ENCODE measurements around the gene PRKCE.

Gene PRKCE

DNA sequence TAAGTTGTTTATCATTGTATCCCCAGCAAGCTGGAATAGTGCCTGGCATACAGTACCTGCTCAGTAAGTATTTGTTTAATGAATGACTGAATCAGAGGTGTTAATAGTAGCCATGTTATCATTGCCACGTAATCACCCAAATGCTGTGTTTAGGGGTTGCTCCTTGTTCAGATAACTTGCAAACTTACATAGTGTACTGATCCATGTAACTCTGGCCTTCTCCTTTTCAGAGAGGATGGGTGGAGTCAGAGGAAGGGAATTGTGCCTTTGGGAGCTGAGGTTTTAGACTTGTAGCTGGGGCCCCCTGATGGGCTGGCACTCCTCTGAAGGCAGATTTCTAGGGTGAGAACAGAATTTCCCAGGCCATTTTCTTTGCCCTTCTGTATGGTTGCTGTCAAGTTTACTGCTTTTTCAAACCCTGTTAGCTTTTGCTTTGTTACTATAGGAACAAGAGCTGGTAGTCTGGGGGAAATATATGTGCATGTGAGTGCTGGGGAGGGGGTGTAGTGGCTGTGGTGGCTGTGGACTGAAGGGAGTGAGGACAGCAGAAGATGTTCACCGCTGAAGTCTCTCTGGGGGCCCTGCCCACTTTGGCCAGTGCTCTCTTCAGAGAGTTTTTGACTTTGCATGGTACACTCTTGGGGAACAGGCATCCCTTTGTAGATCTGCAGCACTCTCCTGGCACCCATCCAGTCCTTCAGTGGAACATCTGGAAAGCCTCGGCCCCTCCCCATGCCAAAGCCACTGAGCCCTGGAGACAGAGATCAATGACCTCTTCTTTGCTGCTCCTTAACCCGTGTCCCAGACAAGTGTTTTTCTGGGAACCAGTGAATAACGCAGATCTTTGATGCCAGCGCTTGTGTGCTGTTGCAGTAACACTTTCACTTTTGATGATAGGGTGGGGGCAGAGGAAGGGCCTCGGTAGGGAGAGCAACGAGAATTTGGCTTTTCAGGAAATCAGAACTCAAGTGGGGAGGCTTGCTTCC lies 209.0 kb downstream of the PRKCE start:
- no peak for DNase-seq (ENCODE audit: low spot score)

DNA sequence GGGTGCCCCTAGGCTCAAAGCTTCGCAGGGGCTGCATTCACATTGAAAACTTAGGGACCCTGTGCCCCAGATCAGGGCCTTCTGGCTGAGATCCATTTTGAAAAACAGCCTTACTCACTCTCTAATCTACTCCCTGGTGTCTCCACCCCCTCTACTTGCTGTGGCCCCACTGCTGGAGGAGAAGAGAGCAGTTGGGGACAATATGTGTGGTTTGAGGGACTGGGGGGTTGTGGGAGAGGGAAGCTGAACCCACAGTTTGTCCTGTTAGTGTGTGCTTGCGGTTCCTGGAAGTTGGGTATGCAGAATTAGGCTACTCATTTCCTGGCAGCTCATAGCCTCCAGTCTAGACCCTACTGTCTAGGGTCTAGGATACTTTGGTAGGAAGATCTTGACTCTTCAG lies 211.4 kb downstream of the PRKCE start:
- no peak for DNase-seq (ENCODE audit: low spot score)

DNA sequence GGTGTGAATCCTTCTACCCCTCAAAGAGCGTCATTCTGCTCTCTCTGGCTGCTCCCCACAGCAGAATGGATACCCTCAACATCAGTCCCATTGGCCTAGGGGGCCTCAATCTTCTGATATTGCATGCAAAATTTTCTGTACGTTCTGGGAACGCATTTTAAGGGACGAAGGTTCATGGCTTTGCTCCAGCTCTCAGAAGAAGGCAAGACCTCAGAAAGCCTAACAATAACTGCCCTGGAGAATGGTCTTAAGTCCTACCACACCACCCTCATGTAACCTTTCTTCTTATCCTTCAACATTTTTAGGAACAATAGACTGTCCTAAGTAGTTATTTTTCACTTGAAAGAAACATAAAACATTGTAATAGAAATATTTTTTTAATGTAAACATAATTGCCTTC lies 212.6 kb downstream of the PRKCE start:
- no peak for DNase-seq (ENCODE audit: low spot score)

DNA sequence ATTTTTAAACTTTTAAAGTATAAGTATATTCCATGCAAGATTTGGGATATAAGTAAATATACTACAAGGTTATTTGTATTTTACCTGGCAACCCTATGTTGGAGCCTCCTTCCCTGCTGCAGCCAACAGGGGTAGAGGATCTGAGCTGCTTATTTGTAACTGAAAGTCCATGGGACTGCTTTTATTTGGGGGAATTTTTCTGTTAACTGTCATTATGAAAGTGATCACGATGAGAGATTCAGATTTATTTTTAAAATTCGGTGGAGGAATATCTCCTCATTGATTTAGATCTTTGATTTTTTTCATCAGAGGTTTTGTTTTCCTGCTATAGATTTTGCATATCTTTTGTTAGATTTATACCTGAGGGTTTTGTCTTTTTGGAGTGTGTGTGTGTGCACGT lies 215.9 kb downstream of the PRKCE start:
- no peak for DNase-seq (ENCODE audit: low spot score)

DNA sequence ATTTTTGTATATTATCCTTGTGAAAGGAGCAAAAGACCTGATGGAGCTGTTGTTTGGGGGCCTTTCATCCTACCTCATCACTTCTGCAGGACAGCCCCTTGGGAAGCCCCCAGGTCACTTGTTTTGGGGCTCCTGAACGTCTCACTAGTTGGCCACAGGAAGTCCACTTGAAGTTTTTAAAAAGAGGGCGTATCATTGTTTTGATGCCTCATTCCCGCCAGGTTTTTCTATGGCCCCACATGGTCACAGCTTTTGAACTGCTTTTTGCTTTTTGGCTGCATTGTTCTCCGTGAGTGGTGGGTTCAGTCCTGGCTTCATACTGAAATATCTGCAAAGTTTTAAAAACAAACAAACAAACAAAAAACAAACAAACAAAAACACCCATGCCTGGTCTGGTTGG lies 216.3 kb downstream of the PRKCE start:
- DNase-seq (ENCODE audit: low spot score) = no peak

DNA sequence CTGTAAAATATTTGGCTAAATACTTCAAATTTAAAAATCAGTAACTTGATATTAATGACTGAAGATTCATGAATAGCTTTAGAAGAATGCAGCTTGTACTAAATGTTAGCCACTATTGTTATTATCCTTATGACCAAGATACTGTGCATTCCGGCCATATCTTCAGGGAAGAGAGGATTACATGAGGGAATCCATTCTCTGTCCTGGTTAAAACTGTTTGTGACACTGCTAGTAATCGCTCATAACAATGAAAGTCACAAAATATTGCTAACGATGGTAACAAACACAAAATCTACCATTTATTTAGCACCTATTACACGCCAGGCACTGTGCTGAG lies 217.7 kb downstream of the PRKCE start:
- no peak for DNase-seq (ENCODE audit: low spot score)

DNA sequence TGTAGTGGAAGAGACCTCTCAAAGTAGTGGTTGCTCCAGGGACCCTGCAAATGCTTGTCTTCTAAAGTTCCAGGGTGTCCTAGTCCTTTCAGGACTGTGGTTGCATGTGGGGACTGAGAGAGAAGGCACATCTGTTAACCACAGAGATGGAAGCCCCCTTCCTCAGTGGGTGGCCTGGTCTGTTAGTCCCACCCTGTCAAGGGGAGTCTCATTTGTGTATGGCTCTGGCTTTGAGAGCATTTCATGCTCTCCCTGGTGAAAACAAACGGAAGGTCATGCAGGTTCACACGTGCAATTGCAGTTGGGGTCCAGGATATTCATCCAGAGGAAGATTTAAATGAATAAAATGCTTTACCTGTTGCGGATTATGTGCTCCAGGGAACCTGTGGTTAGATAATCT lies 219.6 kb downstream of the PRKCE start:
- no peak for DNase-seq (ENCODE audit: low spot score)

DNA sequence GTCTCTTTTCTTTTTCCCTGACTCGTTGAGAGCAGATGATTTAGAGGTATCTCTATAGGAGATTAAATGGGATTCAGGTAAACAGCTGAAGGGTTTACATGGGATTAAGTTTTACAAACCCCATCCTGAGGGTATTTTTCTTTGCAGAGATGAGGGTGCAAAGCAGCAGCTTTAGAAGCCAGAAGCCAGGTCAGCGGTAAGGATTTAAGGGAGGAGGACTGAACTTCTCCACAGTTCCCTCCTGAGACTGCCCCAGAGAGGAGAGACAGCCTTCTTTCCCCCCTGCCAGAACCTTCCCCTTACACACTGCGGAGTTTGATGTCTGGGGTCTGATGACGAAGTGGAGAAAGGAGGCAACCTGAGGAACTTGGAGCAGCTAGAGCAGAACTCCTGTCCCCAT lies 220.1 kb downstream of the PRKCE start:
- DNase-seq (ENCODE audit: low spot score) = no peak

DNA sequence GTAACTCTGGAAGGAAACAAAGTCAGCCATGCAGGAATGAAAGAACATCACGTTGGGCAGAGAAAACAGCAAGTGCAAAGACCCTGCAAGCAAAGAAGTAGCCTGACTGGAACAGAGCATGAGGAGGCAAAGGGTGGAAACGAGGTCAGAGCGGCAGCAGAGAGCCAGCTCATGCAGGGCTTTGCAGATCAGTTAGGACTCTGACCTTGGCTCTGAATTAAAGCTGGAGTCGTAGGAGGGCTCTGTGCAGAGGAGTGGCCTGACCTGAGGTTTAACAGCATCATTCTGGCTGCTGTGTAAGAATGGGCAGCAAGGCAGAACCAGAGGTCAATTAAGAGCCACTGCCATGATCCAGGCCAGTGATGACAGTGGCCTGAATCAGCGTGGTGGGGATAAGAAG lies 220.7 kb downstream of the PRKCE start:
- no peak for DNase-seq (ENCODE audit: low spot score)

DNA sequence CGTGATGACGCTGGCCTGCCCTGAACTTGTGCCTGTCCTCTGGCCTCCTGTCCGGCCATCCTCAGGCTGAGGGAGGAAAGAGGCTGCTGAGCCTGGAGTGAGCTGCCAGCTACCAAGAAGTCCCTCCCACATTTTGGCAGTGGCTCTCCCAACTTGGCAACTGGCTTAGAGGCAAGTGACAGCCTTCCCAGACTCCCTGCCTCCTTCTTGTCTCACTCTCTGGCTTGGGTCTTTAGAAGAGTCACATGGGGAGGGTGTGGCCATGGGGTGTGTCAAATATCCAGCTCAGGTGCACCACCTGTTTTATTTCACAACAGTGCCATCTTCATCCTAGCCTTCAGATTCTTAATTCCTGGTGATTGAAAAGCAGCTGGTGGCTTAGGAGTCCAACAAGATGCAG lies 222.9 kb downstream of the PRKCE start:
- DNase-seq (ENCODE audit: low spot score) = peak; percentile 88

DNA sequence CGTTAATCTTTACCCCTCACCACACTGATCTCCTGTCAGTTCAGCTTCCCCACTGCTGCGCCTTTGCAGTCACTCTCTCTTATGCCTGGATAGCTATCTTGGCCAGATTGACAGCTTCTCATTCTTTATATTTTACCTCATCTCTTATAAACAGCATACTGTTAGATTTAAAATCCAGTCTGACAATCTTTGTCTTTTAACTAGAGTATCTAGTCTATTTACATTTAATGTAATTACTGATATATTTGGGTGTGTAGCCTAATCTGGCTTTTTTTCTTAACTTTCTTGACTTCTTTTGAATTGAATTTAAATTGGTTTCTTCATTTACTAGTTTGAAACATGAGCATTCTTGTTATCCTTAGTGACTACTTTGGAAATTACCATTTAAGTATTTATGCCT lies 225.1 kb downstream of the PRKCE start:
- no peak for DNase-seq (ENCODE audit: low spot score)

DNA sequence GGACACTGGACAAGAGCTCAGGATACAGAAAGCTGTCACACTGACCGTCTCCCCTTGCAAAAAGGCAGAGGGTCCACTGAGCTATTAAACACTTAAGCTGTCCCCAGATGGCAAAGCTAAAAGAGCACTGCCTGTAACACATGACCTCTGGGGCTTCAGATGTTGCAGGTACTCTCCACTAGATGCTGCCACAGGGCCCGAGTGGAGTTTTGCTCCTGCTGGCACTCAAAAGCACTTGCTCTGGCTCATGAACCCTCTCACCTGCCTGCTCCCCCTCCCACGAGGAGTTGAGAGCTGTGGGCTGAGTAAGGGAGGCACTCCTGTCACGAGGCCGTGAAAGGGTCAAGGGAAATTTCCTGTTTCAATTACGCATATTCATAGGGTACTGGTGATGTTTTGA lies 227.9 kb downstream of the PRKCE start:
- no peak for DNase-seq (ENCODE audit: low spot score)

DNA sequence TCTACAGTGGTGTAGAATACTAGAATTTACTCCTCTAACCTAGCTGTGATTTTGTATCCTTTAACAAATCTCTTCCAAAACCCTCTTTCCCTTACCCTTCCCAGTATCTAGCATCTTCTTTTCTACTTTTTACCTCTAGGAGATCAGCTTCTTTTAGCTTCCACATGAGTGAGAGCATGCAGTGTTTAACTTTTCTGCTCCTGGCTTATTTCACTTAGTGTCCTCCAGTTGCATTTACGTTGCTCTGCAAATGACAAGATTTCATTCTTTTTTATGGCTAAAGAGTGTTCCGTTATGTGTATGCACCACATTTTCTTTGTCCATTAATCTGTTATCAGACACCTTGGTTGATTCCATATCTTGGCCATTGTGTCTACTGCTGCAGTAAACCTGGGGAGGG lies 228.5 kb downstream of the PRKCE start:
- DNase-seq (ENCODE audit: low spot score) = no peak

DNA sequence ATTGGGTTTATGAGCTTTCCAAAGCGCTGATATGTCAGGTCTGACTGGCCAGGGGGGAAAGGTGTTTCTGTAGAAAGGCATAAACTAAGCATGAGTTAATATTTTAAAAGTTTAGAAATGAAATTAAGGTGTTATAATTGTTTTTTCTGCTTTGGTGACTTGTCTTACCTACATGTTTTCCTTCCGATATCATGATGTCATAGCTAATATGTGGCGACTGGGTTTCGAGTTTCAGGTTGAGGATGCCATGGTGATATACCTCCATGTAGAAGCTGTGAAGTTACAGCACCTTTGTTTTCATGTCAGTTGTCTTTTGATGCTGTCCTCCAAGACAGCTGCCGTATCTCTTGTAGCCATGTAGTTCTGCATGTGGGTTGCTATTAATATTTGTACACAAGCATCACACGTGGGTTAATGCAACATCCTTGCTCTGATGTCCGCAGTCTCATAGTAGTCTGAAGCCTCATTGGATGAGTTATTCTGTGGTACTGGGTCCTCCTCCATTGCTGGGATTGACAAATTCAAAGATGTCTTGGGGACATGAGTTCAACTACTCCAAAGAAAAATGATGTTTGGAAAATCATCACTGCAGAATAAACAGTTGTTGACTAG lies 230.6 kb downstream of the PRKCE start:
- DNase-seq (ENCODE audit: low spot score) = no peak

DNA sequence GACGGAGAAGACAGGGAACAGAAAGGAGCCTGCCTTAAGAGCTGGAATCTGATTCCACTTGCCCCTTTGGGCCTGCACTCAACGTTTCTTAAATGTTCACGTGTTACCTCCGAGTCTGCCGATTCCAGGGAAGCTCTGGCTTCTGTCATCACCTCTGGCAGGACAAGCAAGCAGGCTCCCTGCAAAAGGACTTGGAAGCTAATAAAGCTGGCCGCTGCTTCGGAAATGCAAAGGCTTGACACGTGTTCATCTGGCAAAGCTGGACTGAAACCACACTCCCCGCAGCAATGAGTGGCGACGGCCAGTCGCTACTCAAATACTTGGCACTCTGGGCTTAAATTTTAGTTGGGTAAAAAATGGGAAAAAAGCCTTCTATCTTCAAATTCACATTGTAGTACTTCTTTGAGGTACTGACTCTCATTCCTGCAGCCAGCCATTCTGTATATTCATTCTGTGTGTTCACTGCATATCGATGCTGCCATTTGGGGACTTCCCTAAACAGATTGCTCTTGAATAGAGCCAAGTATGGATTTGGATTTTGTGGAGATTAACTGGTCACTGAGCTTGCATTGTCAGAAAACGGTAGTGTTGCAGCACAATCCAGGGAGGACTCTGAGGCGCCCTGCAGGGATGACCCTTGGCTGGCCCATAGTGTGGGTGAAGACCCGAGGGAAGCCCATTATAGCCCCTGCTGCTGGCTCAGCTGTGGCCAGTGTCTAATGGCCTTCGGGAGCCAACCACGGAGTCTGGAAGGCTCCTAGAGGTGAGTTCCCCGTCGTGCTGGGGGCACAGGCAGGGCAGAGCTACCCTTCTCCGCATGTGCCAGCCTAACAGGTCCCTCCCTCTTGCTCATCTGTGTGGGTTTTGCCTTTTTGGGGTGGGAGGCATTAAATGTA lies 231.5 kb downstream of the PRKCE start:
- peak; percentile 69 for DNase-seq (ENCODE audit: low spot score)

DNA sequence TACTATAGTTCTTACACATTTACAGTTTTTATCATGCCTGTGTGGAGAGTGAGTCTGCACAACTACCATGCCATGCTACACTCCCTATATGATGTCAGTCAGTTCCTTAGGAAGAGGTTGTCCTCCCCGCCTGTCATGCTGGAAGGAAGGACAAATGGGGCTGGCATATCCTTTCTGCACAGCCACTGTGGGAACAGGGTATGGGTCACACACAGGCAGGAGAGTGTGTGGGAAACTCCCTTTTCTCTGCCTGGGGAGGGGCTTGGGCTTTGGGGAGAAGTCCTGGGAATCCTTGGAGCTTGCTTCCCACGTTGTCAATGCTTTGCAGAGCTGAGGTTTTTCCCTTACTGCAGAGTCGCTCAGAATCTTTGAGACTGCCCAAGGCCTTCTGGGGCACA lies 232.1 kb downstream of the PRKCE start:
- DNase-seq (ENCODE audit: low spot score) = no peak

DNA sequence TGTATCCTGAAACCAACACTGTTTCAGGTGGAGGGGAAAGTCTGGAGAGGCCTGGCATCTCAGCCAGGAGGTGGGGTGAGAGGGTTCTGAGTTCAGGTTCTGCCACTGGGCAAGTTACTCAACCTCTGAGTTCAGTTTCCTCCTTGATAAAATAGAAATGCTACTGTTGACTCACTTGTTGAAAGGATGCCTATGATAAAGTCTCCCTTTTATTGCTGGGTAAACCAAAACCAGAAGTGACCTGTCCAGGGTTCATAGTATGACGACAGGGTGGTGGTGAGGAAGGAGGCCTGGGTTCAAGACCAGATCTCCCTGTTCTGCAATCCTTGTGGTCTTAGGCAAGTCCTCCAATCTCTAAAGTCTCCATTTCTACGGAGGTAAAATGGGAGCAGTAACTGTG lies 232.7 kb downstream of the PRKCE start:
- no peak for DNase-seq (ENCODE audit: low spot score)

DNA sequence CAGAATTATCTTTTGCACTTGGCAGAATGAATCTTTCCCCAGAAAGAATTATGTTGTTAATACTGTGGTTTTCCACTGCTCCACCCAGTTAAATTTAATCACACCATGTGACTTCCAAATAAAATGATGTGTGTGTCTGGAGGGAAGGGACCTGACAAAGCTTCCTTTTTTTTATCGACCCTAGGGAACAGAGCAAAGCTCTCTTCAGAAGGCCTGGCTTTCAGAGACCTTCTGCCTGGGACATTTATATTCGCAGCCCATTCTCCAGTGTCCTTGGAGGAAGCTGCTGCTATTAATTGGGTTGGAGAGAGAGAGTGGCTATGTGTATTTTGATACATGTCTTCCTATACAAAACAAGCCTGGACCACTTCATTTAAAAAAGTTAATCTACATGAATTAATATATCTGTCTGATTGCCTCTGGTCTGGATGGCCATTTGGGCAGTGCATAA lies 233.7 kb downstream of the PRKCE start:
- DNase-seq (ENCODE audit: low spot score) = no peak

DNA sequence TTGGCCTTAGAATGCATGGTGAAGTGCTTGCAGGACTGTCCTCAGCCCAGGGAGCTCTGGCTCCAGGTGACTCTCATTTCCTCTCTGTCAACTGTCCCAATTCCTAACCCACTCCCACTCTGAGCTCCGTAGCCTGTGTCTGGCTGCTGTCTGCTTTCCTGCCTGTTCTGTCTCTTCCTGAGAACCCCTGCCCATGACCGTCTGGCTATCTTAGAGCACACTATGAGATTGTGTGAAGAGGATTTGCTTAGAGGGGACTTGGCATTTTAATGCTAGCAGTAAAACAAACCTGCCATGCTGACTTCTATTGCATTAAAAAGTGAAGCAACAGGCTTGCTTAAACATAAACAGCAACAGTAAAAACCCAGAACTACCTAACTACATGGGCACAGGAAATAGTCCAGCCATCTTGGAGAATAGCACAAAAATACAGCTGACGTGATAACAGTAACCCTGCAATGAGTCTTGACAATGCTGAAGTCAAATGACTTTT lies 234.7 kb downstream of the PRKCE start:
- peak; percentile 42 for DNase-seq (ENCODE audit: low spot score)

DNA sequence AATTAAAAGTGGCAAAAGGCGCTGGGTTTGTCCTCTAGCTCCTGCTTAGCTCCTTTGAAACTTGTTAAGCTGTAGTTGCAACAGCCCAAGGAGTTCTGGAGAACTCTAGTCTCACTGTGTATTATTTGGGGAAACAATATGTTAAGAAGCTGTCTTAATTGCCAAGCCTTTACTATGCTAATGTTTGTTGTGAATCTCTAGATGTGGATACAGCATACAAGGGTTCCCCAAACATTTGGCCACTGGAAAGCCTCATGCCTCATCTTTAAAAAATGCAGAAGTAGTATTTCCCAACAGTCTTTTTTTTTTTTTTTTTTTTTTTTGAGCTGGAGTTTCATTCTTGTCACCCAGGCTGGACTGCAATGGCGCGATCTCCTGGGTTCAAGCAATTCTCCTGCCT lies 236.7 kb downstream of the PRKCE start:
- DNase-seq (ENCODE audit: low spot score) = no peak

DNA sequence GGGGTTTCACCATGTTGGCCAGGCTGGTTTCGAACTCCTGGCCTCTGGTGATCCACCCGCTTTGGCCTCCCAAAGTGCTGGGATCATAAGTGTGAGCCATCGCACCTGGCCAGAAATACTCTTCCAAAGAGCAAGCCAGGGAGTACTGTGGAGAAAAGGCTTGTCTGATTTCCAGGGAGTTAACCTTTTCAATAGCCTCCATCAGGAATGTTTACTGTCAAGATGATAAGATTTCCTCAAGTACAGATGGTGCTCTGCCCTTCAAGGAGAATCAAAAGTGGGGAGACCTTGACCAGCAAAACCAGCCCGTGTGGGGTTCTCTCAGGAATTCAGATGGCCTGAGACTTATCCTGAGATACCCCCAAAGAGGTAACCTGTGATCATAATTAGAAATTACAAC lies 237.2 kb downstream of the PRKCE start:
- no peak for DNase-seq (ENCODE audit: low spot score)

DNA sequence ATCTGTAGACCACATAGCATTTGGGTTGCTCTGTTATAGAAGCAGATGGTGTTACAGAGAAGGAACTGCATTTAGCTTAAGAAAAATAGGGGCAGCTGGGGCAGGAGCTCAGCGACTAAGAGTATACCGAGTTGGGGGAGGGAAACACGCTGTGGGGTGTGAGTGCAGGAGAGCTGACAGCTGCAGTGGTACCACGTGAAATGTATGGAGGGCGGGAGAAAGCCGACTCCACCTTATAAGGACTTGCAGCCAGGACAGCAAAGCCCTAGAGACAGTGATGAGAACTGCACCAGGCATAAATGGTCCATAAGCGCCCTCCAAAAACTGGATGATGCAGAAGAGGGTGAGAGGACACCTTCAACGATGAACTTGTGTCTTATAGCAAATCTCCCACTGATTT lies 237.6 kb downstream of the PRKCE start:
- no peak for DNase-seq (ENCODE audit: low spot score)
